Muscle layer of colon (tissue), 2 donors: ENCODE data around the gene ETFB.

Experiments used
- H3K27ac ChIP-seq: one replicate; pipeline ENCODE4 v1.7.0; 2013; ENCODE audit warnings: low read depth, mild to moderate bottlenecking, low read length, moderate library complexity
- H3K27me3 ChIP-seq, 2 donors: one replicate each; pipeline ENCODE4 v1.7.0; 2013; ENCODE audit warnings: low read length in 2 of 2, mild to moderate bottlenecking in 2 of 2; ENCODE audit not compliant: insufficient read depth in 2 of 2, control insufficient read depth in 1 of 2
- H3K36me3 ChIP-seq: one replicate; pipeline ENCODE4 v1.7.0; 2013; ENCODE audit warnings: mild to moderate bottlenecking, low read length; ENCODE audit not compliant: insufficient read depth
- H3K4me1 ChIP-seq: one replicate; pipeline ENCODE4 v1.7.0; 2013; ENCODE audit warnings: mild to moderate bottlenecking, low read length; ENCODE audit not compliant: insufficient read depth
- H3K4me3 ChIP-seq, 2 donors: one replicate each; pipeline ENCODE4 v1.7.0; 2013; ENCODE audit warnings: low read length in 2 of 2, low read depth in 1 of 2, mild to moderate bottlenecking in 1 of 2, moderate library complexity in 1 of 2
- H3K9ac ChIP-seq: one replicate; pipeline ENCODE4 v1.7.0; 2013; ENCODE audit warnings: low read length
- H3K9me3 ChIP-seq: one replicate; pipeline ENCODE4 v1.7.0; 2013; ENCODE audit warnings: mild to moderate bottlenecking, low read length
- donor health status: abdominal sarcoma.
- donor health status: Adenocarcinoma of cecum.

Gene ETFB

DNA sequence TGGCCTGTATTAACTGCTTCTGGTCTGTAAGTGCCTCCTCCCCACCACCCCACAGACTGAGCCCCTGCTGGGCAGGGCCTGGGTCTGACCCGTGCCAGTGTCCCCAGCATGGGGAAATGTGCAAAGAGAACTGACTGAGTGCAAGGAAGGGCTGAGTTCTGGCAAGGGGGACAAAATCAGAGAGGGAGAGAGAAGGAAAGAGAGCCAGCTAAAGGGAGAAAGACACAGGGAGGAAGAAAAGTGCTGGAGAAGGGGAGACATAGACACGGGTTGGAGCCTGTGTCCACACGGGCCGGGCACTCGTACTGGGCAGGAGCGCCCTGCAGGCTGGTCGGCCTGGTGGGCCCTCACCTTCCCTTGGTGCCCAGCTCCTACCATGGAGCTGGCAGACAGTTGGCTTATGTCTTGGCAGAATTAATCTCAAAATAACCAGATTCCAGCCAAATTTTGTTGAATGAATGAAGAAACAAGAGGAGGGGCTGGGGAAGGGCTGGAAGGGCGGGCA lies 5.0 kb upstream of the ETFB start:
- Histone ChIP-seq H3K4me1 (peaks cover 6% of the 10 kb centered on the region), H3K9me3 (no peaks in the 10 kb centered on the region), H3K36me3 (no peaks in the 10 kb centered on the region), H3K27me3 (no peaks in the 10 kb centered on the region), H3K9ac (no peak overlapping the region), H3K27ac (no peak overlapping the region), H3K4me3 (no peak overlapping the region)

DNA sequence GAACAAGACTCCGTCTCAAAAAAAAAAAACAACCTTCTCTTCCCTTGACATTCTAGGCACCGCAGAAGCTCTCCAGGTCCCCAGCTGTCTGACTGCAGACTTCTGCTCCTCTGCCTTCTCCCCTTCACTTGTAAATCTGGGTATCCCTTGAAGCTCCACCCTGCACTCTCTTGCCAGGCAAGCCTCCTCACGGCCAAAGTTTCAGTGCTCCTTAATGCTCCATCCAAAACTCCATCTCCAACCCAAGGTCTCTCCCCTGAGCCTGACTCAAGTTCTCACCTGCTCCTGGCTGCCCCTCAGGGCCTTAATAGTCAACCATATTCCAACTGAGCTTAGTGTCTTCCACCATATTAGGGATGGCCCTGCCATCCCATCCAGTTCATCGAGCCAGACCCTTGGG lies 4.0 kb upstream of the ETFB start:
- Histone ChIP-seq H3K4me1 (peaks cover 11% of the 10 kb centered on the region), H3K9ac (no peak overlapping the region), H3K4me3 (no peak overlapping the region), H3K36me3 (no peaks in the 10 kb centered on the region), H3K9me3 (no peaks in the 10 kb centered on the region), H3K27ac (no peak overlapping the region), H3K27me3 (no peaks in the 10 kb centered on the region)

DNA sequence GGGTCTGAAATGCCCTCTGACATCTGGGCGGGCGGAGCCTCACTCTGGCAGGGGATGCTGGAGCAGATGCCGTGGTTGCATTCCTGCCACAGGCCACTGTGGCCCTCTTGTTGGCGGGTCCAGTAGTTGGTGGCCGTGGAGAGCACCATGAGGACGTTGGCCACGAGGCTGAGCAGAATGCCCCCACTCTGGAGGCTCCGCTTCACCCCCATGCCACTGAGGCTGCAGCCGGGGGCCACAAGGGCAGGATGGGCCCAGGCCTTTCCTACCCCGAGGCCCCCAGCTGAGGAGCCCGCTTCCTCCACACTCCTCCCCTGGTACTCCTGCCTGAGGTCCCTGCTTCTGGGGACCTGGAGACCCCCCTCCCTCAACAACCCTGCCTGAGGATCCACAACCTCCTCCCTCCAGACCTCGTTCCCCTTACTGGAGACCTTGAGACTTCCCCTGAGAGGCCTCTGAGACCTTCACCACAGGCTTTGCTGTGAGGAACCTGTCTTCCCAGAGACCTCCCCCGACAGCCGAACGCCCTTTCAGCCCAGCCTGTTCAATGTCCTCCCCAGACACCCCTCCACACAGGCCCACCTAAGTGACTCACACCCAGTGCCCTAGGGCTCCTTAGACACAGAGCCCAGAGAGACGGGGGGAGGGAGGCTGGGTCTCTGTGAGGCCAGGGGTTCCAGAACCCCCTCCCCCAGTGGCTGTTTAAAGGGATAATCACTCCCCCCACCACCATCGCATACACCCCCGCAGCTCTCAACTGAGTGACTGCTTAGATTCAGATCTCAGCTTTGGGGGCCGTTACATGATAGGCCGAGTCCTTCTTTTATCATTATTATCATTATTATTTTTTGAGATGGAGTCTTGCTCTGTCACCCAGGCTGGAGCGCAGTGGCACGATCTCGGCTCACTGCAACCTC lies 2.4 kb upstream of the ETFB start, which contains the start of gene CLDND2:
Gene CLDND2 (minus strand): TSS at position 638 of the 917 bp plus-strand sequence. CDS start 426 bp downstream, at position 212.
- Histone ChIP-seq H3K4me1 (peaks cover 18% of the 10 kb centered on the region), H3K4me3 (peak within 1 kb of the TSS; percentile 49 to 79), H3K9ac (no peak within 1 kb of the TSS), H3K27ac (peak within 1 kb of the TSS; percentile 74), H3K9me3 (no peaks in the 10 kb centered on the region), H3K36me3 (no peaks in the 10 kb centered on the region), H3K27me3 (no peaks in the 10 kb centered on the region)

DNA sequence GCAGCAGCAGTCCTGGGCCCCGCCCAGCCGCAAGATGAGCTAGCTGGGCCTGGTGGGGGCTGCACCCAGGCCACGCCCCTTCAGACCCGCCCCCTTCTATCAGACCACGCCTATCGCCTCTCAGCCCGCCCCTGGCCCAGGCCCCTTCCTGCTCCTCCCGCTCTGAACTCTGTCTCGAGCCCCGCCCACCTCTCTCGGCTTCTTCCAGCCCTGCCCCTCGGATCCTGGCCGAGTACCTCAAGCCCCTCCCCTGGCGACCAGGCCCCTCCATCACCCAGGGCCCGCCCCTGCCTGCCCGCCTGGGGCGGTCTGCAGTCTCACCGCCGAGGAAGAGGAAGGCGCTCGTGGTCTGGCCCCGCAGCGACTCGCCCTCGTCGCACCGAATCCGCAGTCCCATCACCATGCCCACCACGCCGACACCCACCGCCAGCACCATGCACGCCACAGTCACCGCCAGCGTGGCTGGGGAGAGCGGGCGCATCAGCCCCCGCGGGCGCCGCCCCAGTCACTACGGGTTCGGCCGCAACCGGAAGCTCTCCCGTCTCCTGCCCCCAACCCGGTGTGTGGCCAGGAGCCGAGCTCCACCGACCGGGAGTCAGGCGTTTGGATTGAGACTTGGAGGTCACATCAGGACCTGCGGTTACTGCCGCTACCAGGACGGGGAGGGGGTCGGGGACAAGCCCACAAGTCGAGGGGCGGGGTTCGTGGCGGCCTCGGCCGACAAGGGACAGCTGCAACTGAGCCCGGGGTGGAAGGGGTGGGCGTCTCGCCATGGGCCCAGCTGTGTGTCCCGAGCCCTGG lies 1.6 kb upstream of the ETFB start:
- Histone ChIP-seq H3K36me3 (no peaks in the 10 kb centered on the region), H3K9ac (no peak overlapping the region), H3K27ac (peak overlapping the region; percentile 74), H3K9me3 (no peaks in the 10 kb centered on the region), H3K4me3 (peak overlapping the region; percentile 79 to 84), H3K4me1 (peaks cover 18% of the 10 kb centered on the region), H3K27me3 (no peaks in the 10 kb centered on the region)

DNA sequence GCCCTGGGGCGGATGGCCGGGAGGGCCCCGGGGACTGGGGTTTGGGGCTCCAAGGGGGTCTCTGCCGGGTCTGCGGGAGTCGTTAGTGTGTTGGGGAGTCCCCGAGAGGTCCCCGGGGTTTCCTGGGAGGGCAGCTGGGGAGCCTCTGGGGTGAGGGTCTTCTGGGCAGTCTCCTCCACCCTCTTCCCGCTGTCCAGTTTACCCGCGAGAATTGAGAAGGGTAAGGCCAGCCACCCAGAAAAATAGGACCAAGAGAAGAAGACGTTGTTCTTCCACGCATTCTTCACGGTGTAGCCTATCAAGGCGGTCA lies 1.0 kb upstream of the ETFB start:
- Histone ChIP-seq H3K27me3 (no peaks in the 10 kb centered on the region), H3K9ac (peak overlapping the region; percentile 97), H3K4me1 (peaks cover 23% of the 10 kb centered on the region), H3K27ac (peak overlapping the region; percentile 99), H3K4me3 (peak overlapping the region; percentile 79 to 84), H3K9me3 (no peaks in the 10 kb centered on the region), H3K36me3 (no peaks in the 10 kb centered on the region)

DNA sequence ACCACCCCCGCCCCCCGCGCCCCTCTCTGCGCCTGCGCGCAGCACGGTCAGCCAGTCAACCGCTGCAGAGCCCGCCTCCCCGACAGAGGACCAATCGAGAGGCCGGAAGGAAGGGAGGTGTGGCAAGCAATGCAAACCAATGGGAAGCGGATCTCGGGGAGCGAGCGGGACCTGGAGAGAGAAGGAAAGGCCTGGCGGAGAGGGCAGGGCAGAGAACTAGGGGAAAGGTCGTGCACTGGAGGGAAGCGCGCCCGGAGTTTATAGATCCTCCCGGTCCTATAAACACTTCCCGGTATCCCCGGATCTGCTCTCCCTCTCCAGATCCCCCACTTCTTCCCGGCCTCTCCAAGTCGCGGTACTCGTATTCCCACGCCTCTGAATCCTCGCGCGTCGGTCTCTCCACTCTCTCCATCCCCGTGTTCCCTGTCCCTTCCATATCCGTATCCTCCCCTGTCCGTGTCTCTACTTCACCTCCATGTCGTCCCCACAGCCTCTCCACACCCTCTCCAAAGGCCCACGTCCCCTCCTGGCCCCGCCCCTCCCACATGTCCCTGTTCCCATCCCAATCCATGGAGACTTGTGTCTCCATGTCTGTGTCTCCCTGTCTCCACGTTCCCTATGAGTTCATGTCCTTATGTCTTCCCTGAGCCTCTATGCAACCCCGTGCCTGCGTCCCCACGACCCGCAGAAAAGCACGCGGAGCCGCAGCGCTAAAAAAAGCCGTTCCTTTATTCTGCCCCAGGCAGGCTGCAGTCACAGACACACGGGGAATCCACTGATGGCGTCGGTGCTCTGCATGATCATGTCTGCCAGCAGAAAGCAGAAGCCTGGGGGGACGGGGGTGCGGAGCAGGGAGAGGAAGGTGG lies 434 bp upstream of the ETFB start:
- Histone ChIP-seq H3K4me1 (peaks cover 25% of the 10 kb centered on the region), H3K27me3 (no peaks in the 10 kb centered on the region), H3K36me3 (no peaks in the 10 kb centered on the region), H3K9ac (peak overlapping the region; percentile 97), H3K27ac (peak overlapping the region; percentile 99), H3K9me3 (no peaks in the 10 kb centered on the region), H3K4me3 (peak overlapping the region; percentile 84 to 88)

DNA sequence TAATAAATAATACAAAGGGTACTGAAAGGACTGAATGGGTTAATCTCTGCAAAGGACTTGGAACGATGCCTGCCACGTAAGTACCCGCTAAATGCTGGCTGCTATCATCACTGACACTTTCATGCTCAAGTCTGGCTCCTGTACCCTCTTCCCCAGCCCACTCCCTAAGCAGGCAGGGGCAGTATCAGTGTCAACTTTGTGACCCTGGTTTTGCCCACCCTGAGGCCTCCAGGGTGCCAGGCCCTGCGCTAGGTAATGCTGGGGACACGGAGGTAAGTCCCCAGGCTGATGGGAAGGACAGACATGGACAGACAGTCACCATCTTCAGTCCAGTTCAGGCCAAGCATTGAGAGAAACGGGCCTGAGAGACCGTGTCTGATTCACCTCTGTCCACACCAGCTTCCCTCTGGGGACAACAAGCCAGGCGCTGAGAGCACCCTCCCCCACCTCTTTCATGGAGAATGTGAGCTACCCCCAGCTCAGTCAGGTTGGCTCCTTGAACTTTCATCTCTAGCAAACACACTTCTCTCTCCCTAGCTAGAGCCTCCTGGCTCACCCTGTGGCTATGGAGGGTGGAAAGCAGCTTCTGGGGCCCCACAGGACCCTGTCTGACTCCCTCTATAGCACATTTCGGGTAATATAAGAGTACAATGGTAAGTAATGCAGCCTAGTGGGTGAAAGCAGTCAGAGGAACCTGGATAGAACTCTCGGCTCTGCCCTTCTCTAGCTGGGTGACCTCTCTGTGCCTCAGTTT lies 800 bp downstream of the ETFB start:
- Histone ChIP-seq H3K9ac (peak overlapping the region; percentile 97), H3K36me3 (no peaks in the 10 kb centered on the region), H3K27me3 (no peaks in the 10 kb centered on the region), H3K4me3 (peak overlapping the region; percentile 74 to 88), H3K27ac (peak overlapping the region; percentile 96), H3K4me1 (peaks cover 25% of the 10 kb centered on the region), H3K9me3 (no peaks in the 10 kb centered on the region)

DNA sequence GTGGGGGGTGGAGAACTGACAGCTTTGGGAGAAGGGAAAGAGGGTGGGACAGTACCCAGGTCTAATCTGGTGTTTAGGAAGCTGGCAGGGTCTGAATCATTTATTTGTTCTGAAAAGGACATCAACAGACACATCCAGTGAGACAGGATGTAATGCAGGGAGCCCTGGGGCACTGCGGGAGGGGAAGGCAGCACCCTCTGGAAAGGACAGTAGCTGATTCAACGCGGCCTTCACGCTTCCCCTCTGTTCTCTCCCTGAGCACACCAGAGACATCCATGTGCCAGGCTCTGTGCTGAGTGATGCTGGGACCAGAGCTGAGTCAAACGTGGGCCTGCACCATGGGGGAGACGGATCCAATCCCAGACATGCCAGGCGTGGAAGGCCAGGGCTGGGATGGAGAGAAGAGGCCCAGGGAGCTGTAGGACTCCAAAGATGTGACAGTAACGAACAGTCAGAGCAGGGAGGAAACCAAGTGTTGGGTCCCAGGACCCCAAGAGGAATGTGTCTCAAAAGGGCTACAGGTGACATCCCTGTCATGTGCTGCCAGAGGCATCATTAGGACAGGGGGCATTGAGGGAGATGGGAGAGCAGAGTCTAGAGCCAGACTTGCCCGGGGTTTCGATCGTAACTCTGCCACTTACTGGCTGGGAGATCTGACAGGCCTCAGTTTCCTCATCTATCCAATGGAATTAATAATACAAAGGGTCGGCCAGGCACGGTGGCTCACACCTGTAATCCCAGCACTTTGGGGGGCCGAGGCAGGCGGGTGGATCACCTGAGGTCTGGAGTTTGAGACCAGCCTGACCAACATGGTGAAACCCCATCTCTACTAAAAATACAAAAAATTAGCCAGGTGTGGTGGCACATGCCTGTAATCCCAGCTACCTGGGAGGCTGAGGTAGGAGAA lies 1.7 kb downstream of the ETFB start:
- Histone ChIP-seq H3K27ac (no peak overlapping the region), H3K27me3 (no peaks in the 10 kb centered on the region), H3K9ac (no peak overlapping the region), H3K4me1 (peaks cover 25% of the 10 kb centered on the region), H3K36me3 (no peaks in the 10 kb centered on the region), H3K9me3 (no peaks in the 10 kb centered on the region), H3K4me3 (no peak overlapping the region)

DNA sequence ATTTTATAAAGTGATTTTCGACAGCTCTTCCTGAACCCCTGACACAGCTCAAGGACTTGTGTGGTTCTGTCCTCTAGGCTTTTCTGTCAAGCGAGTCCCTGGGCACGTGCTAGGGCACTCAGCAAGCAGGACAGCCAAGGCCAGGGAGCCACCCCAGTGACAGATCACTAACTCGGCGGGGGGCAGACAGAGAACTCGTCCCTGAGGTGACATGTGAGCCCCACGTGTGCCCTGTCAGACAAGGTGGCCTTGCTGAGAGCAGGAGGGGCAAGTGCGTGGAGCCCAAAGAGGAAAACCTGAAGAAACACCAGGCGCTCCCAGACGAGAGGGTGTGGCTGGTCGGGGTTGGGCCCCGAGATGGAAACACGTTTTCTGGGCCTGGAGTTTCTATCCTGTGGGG lies 4.9 kb downstream of the ETFB start:
- Histone ChIP-seq H3K4me3 (no peak overlapping the region), H3K9me3 (no peaks in the 10 kb centered on the region), H3K4me1 (peaks cover 19% of the 10 kb centered on the region), H3K27me3 (no peaks in the 10 kb centered on the region), H3K36me3 (no peaks in the 10 kb centered on the region), H3K27ac (no peak overlapping the region), H3K9ac (no peak overlapping the region)

DNA sequence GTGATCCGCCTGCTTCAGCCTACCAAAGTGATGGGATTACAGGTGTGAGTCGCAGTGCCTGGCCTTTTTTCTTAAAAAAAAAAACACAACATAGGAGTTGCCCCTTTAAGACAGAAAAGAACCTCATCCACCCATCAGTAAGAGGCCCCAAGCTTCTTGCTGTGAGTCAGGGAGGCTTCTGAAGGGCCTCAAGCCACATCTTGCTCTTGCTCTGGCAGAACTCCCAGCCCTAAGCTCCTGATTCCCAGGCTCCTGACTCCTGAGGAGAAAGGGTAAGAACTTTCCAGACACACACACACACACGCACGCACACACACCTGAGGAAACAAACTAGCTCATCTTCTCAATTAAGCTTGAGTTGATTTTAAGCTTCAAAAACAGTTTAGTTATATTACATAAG lies 6.9 kb downstream of the ETFB start:
- Histone ChIP-seq H3K9me3 (no peaks in the 10 kb centered on the region), H3K4me1 (peaks cover 9% of the 10 kb centered on the region), H3K36me3 (no peaks in the 10 kb centered on the region), H3K9ac (no peak overlapping the region), H3K27ac (no peak overlapping the region), H3K4me3 (no peak overlapping the region), H3K27me3 (no peaks in the 10 kb centered on the region)
